RCC 7860 (cell line): Measurements from ENCODE around the gene MBD5.
"Not testable (repeated sequence)": the region's sequence is repeated elsewhere in the genome, so short reads cannot be mapped to it uniquely, and the experiment has no call there.

Experiments used
- DNase-seq: peaks from one replicate; pipeline ENCODE4 v3.0.0-alpha.2; 2015; ENCODE audit warnings: low spot score
- FAIRE-seq: peaks from 2 replicates; lab custom pipeline; 2012; peaks lifted over from hg19 to GRCh38; lab: Jason Lieb, UNC

Gene MBD5

GRCh38 chr2:148021059-148021861 is at the start of gene MBD5:
Gene MBD5 (plus strand): TSS chr2:148021091.
- DNase-seq (peak; percentile 36), FAIRE-seq (no peak)

GRCh38 chr2:147976102-147976501 is 44.8 kb upstream of the MBD5 start:
- DNase-seq (no peak), FAIRE-seq (no peak)

GRCh38 chr2:147977679-147978078 is 43.2 kb upstream of the MBD5 start:
- FAIRE-seq (no peak), DNase-seq (no peak)

- FAIRE-seq (no peak), DNase-seq (no peak)
Measured at GRCh38 chr2:147980940-147981528, 39.9 kb upstream of the MBD5 start.

- DNase-seq, result no peak
- FAIRE-seq, result no peak
Measured at GRCh38 chr2:147989102-147989501, 31.8 kb upstream of the MBD5 start.

- DNase-seq, result peak; percentile 55
- peak; percentile 89 for FAIRE-seq
Measured at GRCh38 chr2:147989809-147990403, 31.0 kb upstream of the MBD5 start.

- not testable (repeated sequence) for DNase-seq, FAIRE-seq
Measured at GRCh38 chr2:147994965-147995364, 25.9 kb upstream of the MBD5 start.

- DNase-seq, result no peak
- FAIRE-seq, result no peak
Measured at GRCh38 chr2:147996828-147997227, 24.1 kb upstream of the MBD5 start.

- DNase-seq, result no peak
- FAIRE-seq, result no peak
Measured at GRCh38 chr2:147998203-147998602, 22.7 kb upstream of the MBD5 start.

- DNase-seq (no peak), FAIRE-seq (no peak)
Measured at GRCh38 chr2:147999126-147999525, 21.8 kb upstream of the MBD5 start.

- DNase-seq, result no peak
- FAIRE-seq, result no peak
Measured at GRCh38 chr2:148000095-148000494, 20.8 kb upstream of the MBD5 start.

- not testable (repeated sequence) for FAIRE-seq
Measured at GRCh38 chr2:148002420-148002819, 18.5 kb upstream of the MBD5 start.

GRCh38 chr2:148006249-148007007 is 14.5 kb upstream of the MBD5 start:
- no peak for FAIRE-seq
- no peak for DNase-seq

More at GRCh38 chr2:148002420-148002819, 18.5 kb upstream of the MBD5 start:
- not testable (repeated sequence) for DNase-seq

GRCh38 chr2:148007219-148007900 is 13.5 kb upstream of the MBD5 start:
- FAIRE-seq (no peak), DNase-seq (no peak)

GRCh38 chr2:148008411-148008810 is 12.5 kb upstream of the MBD5 start:
- FAIRE-seq, DNase-seq: not testable (repeated sequence)

- DNase-seq (no peak), FAIRE-seq (no peak)
Measured at GRCh38 chr2:148013876-148014275, 7.0 kb upstream of the MBD5 start.

- no peak for DNase-seq
- no peak for FAIRE-seq
Measured at GRCh38 chr2:148014616-148015015, 6.3 kb upstream of the MBD5 start.

- FAIRE-seq (peak; percentile 87), DNase-seq (peak; percentile 99)
Measured at GRCh38 chr2:148020111-148021058, 506 bp upstream of the MBD5 start, which contains the start of gene ORC4. Gene ORC4 (minus strand): TSS chr2:148020737. CDS start chr2:147975958, 44,779 bp downstream.

- DNase-seq (no peak), FAIRE-seq (no peak)
Measured at GRCh38 chr2:148021886-148022285, 995 bp downstream of the MBD5 start.
